G401 (cell line): ENCODE results near the gene PLCL2. TPM values are rescaled to one million over a fixed set of nuclear protein-coding genes. Genes with fewer than 3 reads are reported as not detected.

Experiments used
- DNase-seq: peaks from one replicate; pipeline ENCODE4 v3.0.0-alpha.2; 2015; ENCODE audit warnings: low spot score
- in situ Hi-C: cut with HindIII; loops from 2 replicates; pipeline ENCODE4 v1.10.0; 2016; ENCODE audit warnings: low sequenced_read_pairs, mixed read lengths
- total RNA-seq: library from RNA; depleted of rRNA; stranded (reverse); fragments of >200 nt; shearing (Covaris generic); gene quantifications from 2 replicates; pipeline ENCODE4 v1.2.3, GENCODE V29; 2014; rRNA removed

The PLCL2 gene
- not detected in 2 replicates for total RNA-seq

- in situ Hi-C loops = no loop called here
Observed at GRCh38 chr3:16884748-16885592, at the start of gene PLCL2. TSS of gene PLCL2 (plus strand) at chr3:16884955. CDS start at chr3:16885040, 85 bp downstream.

GRCh38 chr3:16836505-16837237, 48.1 kb upstream of the PLCL2 start:
- in situ Hi-C loops = no loop called here

More at GRCh38 chr3:16884748-16885592, at the start of gene PLCL2:
- peak; percentile 51 for DNase-seq

GRCh38 chr3:16837602-16838001, 47.2 kb upstream of the PLCL2 start:
- no peak for DNase-seq
- in situ Hi-C loops = no loop called here

More at GRCh38 chr3:16836505-16837237, 48.1 kb upstream of the PLCL2 start:
- DNase-seq = no peak

- in situ Hi-C loops = no loop called here
- DNase-seq = no peak
Observed at GRCh38 chr3:16838561-16838960, 46.2 kb upstream of the PLCL2 start.

DNA sequence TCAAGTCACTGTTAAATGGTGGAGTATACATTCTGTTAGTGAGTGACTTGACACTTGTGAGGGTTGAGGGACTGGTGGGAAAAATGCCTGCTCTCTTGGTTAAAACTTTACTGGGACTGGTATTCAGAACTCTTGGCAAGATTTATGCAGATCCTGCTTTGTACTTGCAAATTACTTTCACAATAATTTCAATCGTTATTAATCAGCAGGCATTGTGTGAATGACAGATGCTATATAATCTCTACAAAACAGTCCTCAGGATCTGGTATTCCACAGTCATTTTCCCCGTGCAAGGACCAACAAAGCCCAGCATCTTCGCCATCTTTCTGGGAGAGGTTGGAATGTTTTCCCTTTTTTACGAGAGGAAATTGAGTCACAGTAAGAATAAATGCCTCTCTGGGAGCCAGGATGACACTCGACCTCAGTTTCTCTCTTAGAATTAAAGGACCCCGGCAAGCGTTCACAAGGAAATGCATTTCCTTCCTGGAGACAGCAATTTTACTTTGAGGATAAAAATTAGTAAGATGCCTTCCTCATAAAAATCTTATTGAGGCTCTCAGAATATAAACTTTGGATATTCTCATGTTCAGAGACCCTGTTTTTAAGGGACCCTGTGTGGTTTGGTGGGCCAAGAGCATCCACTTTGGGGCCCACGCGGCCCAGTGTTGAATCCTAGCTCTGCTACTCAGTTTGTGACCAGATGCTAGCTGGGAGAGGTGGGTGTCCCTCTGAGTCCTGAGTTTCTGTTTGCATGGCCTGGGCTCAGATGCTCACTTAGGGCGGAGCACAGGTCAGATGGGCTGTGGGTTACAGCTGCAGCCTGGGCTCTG, 45.3 kb upstream of the PLCL2 start:
- in situ Hi-C loops = no loop called here
- no peak for DNase-seq

DNA sequence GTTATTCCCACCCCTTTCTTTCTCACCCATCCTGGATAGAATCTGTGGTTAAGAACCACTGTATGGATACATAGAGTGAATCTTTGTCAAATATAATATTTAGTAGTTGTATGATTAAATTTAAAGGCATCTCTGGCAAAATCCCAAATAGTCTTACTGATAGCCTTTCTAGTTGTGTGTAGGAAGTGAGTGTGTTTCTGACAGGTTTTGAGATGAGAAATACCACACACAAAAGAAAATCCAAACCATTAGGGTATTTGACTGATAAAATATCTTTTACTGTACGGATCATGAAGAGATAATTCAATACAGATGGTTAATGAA, 44.7 kb upstream of the PLCL2 start:
- DNase-seq = no peak
- in situ Hi-C loops = no loop called here

DNA sequence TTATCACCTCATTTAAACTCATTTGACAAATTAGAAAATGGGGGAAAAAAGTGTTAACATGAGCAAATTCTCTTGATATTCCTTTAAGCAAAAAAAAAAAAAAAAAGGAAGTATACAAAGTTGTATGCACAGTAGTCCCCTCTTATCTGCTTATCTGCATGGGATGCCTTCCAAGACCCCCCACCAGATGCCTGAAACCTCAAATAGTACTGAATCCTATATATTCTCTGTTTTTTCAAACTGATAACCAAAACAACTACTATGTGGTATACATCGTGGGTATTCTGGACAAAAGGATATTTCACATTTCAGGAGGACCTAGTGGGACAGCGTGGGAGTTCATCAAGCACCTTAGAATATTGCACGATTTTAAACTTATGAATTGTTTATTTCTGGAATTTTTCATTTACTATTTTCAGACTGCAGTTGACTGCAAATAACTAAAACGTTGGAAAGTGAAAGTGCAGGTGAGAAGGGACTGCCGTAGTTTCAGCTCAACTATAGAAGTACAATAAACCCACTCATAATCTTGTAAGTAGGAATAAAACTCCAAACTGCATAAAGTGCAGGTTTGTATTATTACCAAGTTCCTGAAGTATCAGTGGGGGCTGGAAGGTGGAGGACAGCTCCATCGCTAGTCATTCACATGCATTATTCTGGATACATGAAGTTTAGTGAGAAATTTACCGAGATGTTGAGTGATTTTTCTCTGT, 43.6 kb upstream of the PLCL2 start:
- DNase-seq = no peak

GRCh38 chr3:16841904-16842271, 42.9 kb upstream of the PLCL2 start:
- DNase-seq = peak; percentile 43
- in situ Hi-C loops = no loop called here

More for the DNA sequence above, 43.6 kb upstream of the PLCL2 start:
- in situ Hi-C loops = no loop called here

- in situ Hi-C loops = no loop called here
- DNase-seq = no peak
Observed at GRCh38 chr3:16842272-16843270, 42.2 kb upstream of the PLCL2 start.

DNA sequence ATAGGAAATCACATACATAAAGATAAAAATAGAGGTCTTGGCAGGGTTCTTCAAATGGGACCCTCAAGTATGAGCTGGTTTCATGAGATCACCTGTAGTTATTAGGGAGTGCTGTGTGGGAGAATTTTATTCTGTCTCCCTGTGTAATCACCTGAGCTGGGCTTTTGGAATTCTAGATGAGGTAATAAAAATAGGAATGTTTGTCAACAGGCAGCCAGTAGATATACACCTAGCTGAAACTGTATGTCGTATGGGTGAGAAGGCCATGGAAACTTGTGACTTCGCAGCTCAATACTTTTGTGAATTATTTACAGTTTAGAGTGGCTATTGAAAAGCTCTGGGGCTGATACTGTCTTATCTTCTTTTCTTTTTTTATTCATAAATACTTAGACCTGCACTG, 40.5 kb upstream of the PLCL2 start:
- in situ Hi-C loops = no loop called here
- no peak for DNase-seq

- in situ Hi-C loops = no loop called here
- DNase-seq = no peak
Observed at GRCh38 chr3:16844791-16845190, 40.0 kb upstream of the PLCL2 start.

DNA sequence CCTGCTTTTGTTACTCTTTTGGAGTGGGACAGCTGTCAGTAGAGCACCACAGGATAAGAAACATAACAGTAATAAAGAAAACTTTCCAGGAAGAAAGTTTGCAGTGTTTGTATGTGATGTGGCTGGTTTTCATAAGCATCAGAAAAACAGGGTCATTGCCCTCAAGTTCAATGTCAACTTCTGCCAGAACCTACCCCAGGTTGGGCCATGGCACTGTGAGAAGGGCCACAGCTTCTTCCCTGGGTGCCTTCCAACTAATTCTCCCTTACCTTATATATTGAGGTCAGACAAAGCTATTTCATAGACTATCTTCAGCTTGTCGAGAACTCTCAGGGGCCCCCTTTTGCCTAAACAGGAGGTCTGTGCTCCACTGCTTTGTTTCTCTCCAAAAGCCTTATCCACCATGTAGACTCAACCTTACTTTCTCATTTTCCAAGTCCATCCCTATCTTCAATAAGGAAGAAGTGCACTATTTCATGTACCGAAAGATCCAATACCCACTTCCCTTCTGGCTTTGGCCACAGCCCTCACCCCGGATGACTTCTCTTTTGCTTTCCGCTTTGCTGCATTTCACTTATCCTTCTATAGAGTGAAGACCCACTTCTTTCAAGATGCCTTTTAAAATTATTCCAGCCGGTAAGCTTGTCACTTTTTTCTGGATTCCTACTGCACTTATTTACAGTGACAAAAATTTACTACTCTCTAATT, 38.2 kb upstream of the PLCL2 start:
- in situ Hi-C loops = no loop called here
- DNase-seq = no peak

DNA sequence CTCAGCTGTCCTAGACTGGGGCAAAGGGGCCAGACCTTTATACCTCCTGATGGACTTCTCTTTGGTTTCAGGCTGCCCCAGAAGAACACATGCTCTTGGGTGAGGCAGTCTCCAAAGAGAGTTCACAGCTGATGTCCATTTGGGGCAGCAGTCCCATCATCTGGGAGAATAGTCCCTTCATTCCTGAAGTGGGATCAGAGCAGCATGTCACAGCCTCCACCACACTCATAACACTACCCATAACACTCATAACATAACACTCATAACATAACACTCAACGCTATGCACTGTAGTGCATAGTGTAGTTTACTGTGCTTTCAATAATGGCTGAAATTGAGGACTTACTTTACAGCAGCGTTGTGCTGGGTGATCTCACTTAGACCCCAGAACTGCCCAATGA, 36.7 kb upstream of the PLCL2 start:
- DNase-seq = no peak
- in situ Hi-C loops = no loop called here

DNA sequence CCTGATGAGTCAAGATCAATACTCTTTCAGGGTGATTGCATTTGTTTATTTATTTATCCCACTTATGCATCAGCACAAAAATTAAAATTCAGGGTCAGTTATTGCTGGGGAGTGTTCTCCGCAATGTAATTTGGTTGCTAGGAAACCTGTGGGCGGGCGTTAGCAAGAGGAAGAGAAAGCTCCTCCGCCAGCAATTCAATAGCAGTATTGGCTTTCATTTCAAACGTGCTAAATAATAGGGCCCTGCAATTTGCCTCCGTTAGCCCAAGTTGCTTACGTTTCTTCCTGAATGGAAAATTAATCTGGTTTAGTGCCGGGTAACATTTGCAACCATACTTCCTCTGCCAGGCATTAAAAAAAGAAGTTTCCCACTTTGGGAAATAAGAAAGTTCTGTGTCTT, 35.5 kb upstream of the PLCL2 start:
- DNase-seq = peak; percentile 52
- in situ Hi-C loops = no loop called here

GRCh38 chr3:16849795-16850194, 35.0 kb upstream of the PLCL2 start:
- DNase-seq = peak; percentile 31
- in situ Hi-C loops = no loop called here

DNA sequence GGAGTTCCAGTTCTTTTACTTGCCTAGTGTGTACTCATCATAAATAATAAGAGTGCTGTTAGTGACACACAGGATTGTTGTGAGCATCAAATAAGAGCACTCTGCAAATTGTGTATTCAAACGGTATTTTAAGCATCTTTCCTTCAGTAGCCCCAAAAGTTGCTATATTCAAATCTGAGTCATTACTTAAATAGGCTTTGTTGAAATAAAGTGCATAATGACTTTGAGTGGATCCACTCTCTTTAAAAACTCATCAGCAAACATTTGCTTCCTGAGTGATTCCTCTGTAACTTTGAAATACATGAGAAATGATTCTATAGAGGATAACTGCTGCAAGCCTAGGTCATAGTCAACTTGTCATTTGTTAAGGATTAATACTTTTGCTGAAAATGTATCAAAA, 29.3 kb upstream of the PLCL2 start:
- in situ Hi-C loops = no loop called here
- no peak for DNase-seq

- no peak for DNase-seq
- in situ Hi-C loops = no loop called here
Observed at GRCh38 chr3:16860234-16860633, 24.5 kb upstream of the PLCL2 start.
